HepG2 (cell line): ENCODE data around the gene LRSAM1. TPM values are rescaled to one million over a fixed set of nuclear protein-coding genes. Genes with fewer than 3 reads are reported as not detected.

Experiments used
- DMAP1 ChIP-seq: IDR thresholded peaks from 2 replicates; pipeline ENCODE4 v1.6.1; 2016
- ELF1 ChIP-seq: sonication (generic); formaldehyde crosslinking; IDR thresholded peaks from 2 replicates; pipeline ENCODE4 v1.4.0; 2020; ENCODE audit warnings: missing genetic modification reagents
- FOSL2 ChIP-seq: sonication (generic); formaldehyde crosslinking; IDR thresholded peaks from 2 replicates; pipeline ENCODE4 v1.4.0; 2020; ENCODE audit warnings: missing genetic modification reagents
- FOXO1 ChIP-seq: sonication (generic); formaldehyde crosslinking; IDR thresholded peaks from 2 replicates; pipeline ENCODE4 v1.4.0; 2020; ENCODE audit warnings: missing genetic modification reagents
- GATAD2A ChIP-seq: IDR thresholded peaks from 2 replicates; pipeline ENCODE4 v1.6.1; 2016
- KDM5A ChIP-seq: fragments of 200-600 bp; sonication (generic); IDR thresholded peaks from 2 replicates; pipeline ENCODE4 v1.7.0; 2018; ENCODE audit warnings: antibody characterized with exemption, mild to moderate bottlenecking, low read length, borderline replicate concordance
- KLF13 ChIP-seq: sonication (generic); formaldehyde crosslinking; IDR thresholded peaks from 2 replicates; pipeline ENCODE4 v1.4.0; 2020; ENCODE audit warnings: mild to moderate bottlenecking, missing genetic modification reagents
- MIER3 ChIP-seq: IDR thresholded peaks from 2 replicates; pipeline ENCODE4 v1.6.1; 2016; ENCODE audit warnings: missing compliant biosample characterization, borderline replicate concordance
- MYC ChIP-seq: sonication (generic); formaldehyde crosslinking; IDR thresholded peaks from 2 replicates; pipeline ENCODE4 v1.9.0; 2021; ENCODE audit warnings: missing genetic modification reagents, borderline replicate concordance
- NPAS2 ChIP-seq: sonication (generic); formaldehyde crosslinking; IDR thresholded peaks from 2 replicates; pipeline ENCODE4 v1.8.0; 2022; ENCODE audit warnings: mild to moderate bottlenecking, missing genetic modification reagents, borderline replicate concordance
- POLR2AphosphoS5 ChIP-seq: IDR thresholded peaks from 2 replicates; pipeline ENCODE4 v1.6.1; 2012; ENCODE audit warnings: low read depth, low read length
- RFX5 ChIP-seq: IDR thresholded peaks from 2 replicates; pipeline ENCODE4 v1.6.1; 2011; ENCODE audit warnings: low read depth, low read length, improper control_type of control experiment
- RNF2 ChIP-seq: fragments of 450-650 bp; conservative IDR thresholded peaks from 2 replicates; pipeline ENCODE4 v1.6.1; 2016; ENCODE audit warnings: low read depth
- SOX13 ChIP-seq, 3 experiments: fragments of 450-650 bp in 1 of 3; sonication (generic) in 1 of 3; formaldehyde crosslinking in 1 of 3; IDR thresholded peaks in 2 of 3; conservative IDR thresholded peaks in 1 of 3; 2 replicates each; pipeline versions ENCODE4 v1.5.0 to v1.6.1; 2016 to 2020; ENCODE audit warnings: antibody characterized with exemption in 1 of 3, mild to moderate bottlenecking in 1 of 3, missing compliant biosample characterization in 1 of 3, missing genetic modification reagents in 1 of 3, moderate library complexity in 1 of 3
- THAP7 ChIP-seq: sonication (generic); formaldehyde crosslinking; IDR thresholded peaks from 2 replicates; pipeline ENCODE4 v1.8.1; 2023; ENCODE audit warnings: mild to moderate bottlenecking, missing genetic modification reagents
- ZBTB3 ChIP-seq: sonication (generic); formaldehyde crosslinking; IDR thresholded peaks from 2 replicates; pipeline ENCODE4 v1.4.0; 2020; ENCODE audit warnings: low read depth, mild to moderate bottlenecking, moderate library complexity, missing genetic modification reagents, borderline replicate concordance
- ZFAT ChIP-seq: sonication (generic); formaldehyde crosslinking; conservative IDR thresholded peaks from 2 replicates; pipeline ENCODE4 v1.8.1; 2023; ENCODE audit warnings: missing genetic modification reagents, inconsistent platforms
- ZMAT3 ChIP-seq: sonication (generic); formaldehyde crosslinking; conservative IDR thresholded peaks from 2 replicates; pipeline ENCODE4 v1.7.0; 2021; ENCODE audit warnings: missing genetic modification reagents
- ZNF512 ChIP-seq: sonication (generic); formaldehyde crosslinking; IDR thresholded peaks from 2 replicates; pipeline ENCODE4 v1.4.0; 2020; ENCODE audit warnings: mild to moderate bottlenecking, missing genetic modification reagents
- ZNF570 ChIP-seq: sonication (generic); formaldehyde crosslinking; IDR thresholded peaks from 2 replicates; pipeline ENCODE4 v1.4.0; 2020; ENCODE audit warnings: mild to moderate bottlenecking, missing genetic modification reagents, borderline replicate concordance
- ZNF619 ChIP-seq: sonication (generic); formaldehyde crosslinking; IDR thresholded peaks from 2 replicates; pipeline ENCODE4 v1.4.0; 2020; ENCODE audit warnings: mild to moderate bottlenecking, missing genetic modification reagents
- ZSCAN9 ChIP-seq: IDR thresholded peaks from 2 replicates; pipeline ENCODE4 v1.6.1; 2016; ENCODE audit warnings: borderline replicate concordance
- polyA plus RNA-seq, 8 experiments: library from polyadenylated mRNA; depleted of rRNA in 3 of 8; stranded (reverse) in 7 of 8; unstranded in 1 of 8; fragments of >200 nt; fragmentation: Illumina TruSeq in 4 of 8; extraction: Trizol in 4 of 8; gene quantifications; 2 replicates each; pipeline versions ENCODE4 v1.2.1 to v1.2.3, GENCODE V29; 2011 to 2016; ENCODE audit warnings: low read depth in 4 of 8, missing spikeins in 1 of 8, mixed read lengths in 1 of 8; ENCODE audit not compliant: insufficient read depth in 1 of 8
- total RNA-seq, 5 experiments: library from RNA; depleted of rRNA; stranded (reverse); fragments of >200 nt; fragmentation: Illumina TruSeq; extraction: Trizol; gene quantifications; 2 replicates each; pipeline ENCODE4 v1.2.3, GENCODE V29; 2016; ENCODE audit warnings: low read depth in 1 of 5
- TF ChIP-seq, protein P1 (sequence below): sonication (generic); formaldehyde crosslinking; IDR thresholded peaks from 2 replicates; pipeline ENCODE4 v1.4.0; 2020; ENCODE audit warnings: missing genetic modification reagents
- TF ChIP-seq, protein P2 (sequence below): sonication (generic); formaldehyde crosslinking; IDR thresholded peaks from 2 replicates; pipeline ENCODE4 v1.5.1; 2020; ENCODE audit warnings: mild to moderate bottlenecking, missing genetic modification reagents

LRSAM1 gene
- total and polyA plus RNA-seq, 2 of the 13 experiments (the other 11 are each of a cell fraction or from before 2014, with no cell fraction given) = 8.7 to 10.2 TPM

- TF ChIP-seq THAP7 (CRISPR knock-in tag) = no peak
- no peak for TF ChIP-seq ZBTB3
- 0 out of 2 replicates have a peak, but pooled peaks have one; percentile 18 for TF ChIP-seq ZMAT3 (CRISPR knock-in tag)
- TF ChIP-seq, protein P1, sequence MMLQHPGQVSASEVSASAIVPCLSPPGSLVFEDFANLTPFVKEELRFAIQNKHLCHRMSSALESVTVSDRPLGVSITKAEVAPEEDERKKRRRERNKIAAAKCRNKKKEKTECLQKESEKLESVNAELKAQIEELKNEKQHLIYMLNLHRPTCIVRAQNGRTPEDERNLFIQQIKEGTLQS (CRISPR knock-in tag) = no peak
- no peak; the same call in 1 of the 2 replicates for TF ChIP-seq FOXO1 (CRISPR knock-in tag)
- no peak for TF ChIP-seq POLR2AphosphoS5
- no peak for TF ChIP-seq ZFAT (CRISPR knock-in tag)
- no peak for TF ChIP-seq NPAS2
- no peak for TF ChIP-seq ZNF619 (CRISPR knock-in tag)
- TF ChIP-seq KLF13 (CRISPR knock-in tag) = no peak; the same call in 1 of the 2 replicates
- TF ChIP-seq, protein P2, sequence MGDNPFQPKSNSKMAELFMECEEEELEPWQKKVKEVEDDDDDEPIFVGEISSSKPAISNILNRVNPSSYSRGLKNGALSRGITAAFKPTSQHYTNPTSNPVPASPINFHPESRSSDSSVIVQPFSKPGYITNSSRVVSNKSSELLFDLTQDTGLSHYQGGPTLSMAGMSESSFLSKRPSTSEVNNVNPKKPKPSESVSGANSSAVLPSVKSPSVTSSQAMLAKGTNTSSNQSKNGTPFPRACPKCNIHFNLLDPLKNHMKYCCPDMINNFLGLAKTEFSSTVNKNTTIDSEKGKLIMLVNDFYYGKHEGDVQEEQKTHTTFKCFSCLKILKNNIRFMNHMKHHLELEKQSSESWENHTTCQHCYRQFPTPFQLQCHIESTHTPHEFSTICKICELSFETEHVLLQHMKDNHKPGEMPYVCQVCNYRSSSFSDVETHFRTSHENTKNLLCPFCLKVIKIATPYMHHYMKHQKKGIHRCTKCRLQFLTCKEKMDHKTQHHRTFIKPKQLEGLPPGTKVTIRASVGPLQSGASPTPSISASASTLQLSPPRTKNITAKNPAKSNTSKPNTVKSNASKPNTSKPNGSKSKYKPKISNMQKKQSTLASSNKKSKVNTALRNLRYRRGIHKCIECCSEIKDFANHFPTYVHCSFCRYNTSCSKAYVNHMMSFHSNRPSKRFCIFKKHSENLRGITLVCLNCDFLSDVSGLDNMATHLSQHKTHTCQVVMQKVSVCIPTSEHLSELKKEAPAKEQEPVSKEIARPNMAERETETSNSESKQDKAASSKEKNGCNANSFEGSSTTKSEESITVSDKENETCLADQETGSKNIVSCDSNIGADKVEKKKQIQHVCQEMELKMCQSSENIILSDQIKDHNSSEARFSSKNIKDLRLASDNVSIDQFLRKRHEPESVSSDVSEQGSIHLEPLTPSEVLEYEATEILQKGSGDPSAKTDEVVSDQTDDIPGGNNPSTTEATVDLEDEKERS = 0 out of 2 replicates have a peak, but pooled peaks have one; percentile 52
- no peak for TF ChIP-seq ZNF570
- TF ChIP-seq MYC = no peak
- TF ChIP-seq DMAP1 (CRISPR knock-in tag) = no peak
- TF ChIP-seq ZNF512 (CRISPR knock-in tag) = no peak
- TF ChIP-seq SOX13 (IDR thresholded peaks at IDR 0.05) = no peak
- TF ChIP-seq SOX13 (CRISPR knock-in tag; conservative IDR thresholded peaks at IDR 0.05 in 1 of 2, IDR thresholded peaks at IDR 0.05 in 1 of 2) = no peak; a peak in 2 of 4 replicates
- no peak for TF ChIP-seq KDM5A
- no peak for TF ChIP-seq MIER3
- TF ChIP-seq ZSCAN9 (CRISPR knock-in tag) = no peak
- no peak for TF ChIP-seq RFX5
- TF ChIP-seq FOSL2 (CRISPR knock-in tag) = 0 out of 2 replicates have a peak, but pooled peaks have one; percentile 37
- TF ChIP-seq ELF1 (CRISPR knock-in tag) = no peak
- no peak for TF ChIP-seq RNF2
- no peak; the same call in none of the 2 replicates for TF ChIP-seq GATAD2A (CRISPR knock-in tag)
Measured at GRCh38 chr9:127545196-127546124, 94.2 kb downstream of the LRSAM1 start (continued).
